HG03175 (cell line): ENCODE data around the gene NKAIN4.
"Not testable (repeated sequence)": the region's sequence is repeated elsewhere in the genome, so short reads cannot be mapped to it uniquely, and the experiment has no call there.

Experiments used
- ATAC-seq: cut with Tn5 transposase; IDR thresholded peaks from one replicate; pipeline ENCODE4 v1.9.1; 2021; ENCODE audit warnings: mild to moderate bottlenecking, moderate library complexity; ENCODE audit not compliant: unreplicated experiment

NKAIN4 gene

GRCh38 chr20:63258781-63259180, 4.5 kb upstream of the NKAIN4 start:
- no peak for ATAC-seq

GRCh38 chr20:63257629-63258028, 3.4 kb upstream of the NKAIN4 start:
- ATAC-seq = no peak

- no peak for ATAC-seq
These were observed 2.7 kb upstream of the NKAIN4 start for GRCh38 chr20:63256954-63257353.

GRCh38 chr20:63255931-63256704, 1.9 kb upstream of the NKAIN4 start:
- ATAC-seq = no peak

- ATAC-seq = no peak
These were observed 532 bp upstream of the NKAIN4 start for GRCh38 chr20:63254606-63255384.

- ATAC-seq = no peak
These were observed 628 bp downstream of the NKAIN4 start for GRCh38 chr20:63253438-63254231.

- ATAC-seq = no peak
These were observed 1.2 kb downstream of the NKAIN4 start for GRCh38 chr20:63253065-63253437.

- no peak for ATAC-seq
These were observed 2.0 kb downstream of the NKAIN4 start for GRCh38 chr20:63252284-63252711.

GRCh38 chr20:63251350-63251749, 2.9 kb downstream of the NKAIN4 start:
- not testable (repeated sequence) for ATAC-seq

GRCh38 chr20:63249891-63250290, 4.4 kb downstream of the NKAIN4 start:
- no peak for ATAC-seq

- no peak for ATAC-seq
These were observed 5.2 kb downstream of the NKAIN4 start for GRCh38 chr20:63248835-63249591.

- ATAC-seq = no peak
These were observed 6.5 kb downstream of the NKAIN4 start for GRCh38 chr20:63247671-63248228.

GRCh38 chr20:63246490-63247288, 7.6 kb downstream of the NKAIN4 start:
- no peak for ATAC-seq

- no peak for ATAC-seq
These were observed 9.8 kb downstream of the NKAIN4 start for GRCh38 chr20:63244468-63244867.

GRCh38 chr20:63243604-63244247, 10.5 kb downstream of the NKAIN4 start:
- ATAC-seq = no peak

- no peak for ATAC-seq
These were observed 11.5 kb downstream of the NKAIN4 start for GRCh38 chr20:63242736-63243135.

- ATAC-seq = no peak
These were observed 13.0 kb downstream of the NKAIN4 start for GRCh38 chr20:63241272-63241671.

GRCh38 chr20:63240004-63240403, 14.3 kb downstream of the NKAIN4 start:
- ATAC-seq = no peak

GRCh38 chr20:63239431-63239830, 14.8 kb downstream of the NKAIN4 start:
- ATAC-seq = no peak
